GM12873 (cell line): ENCODE results near the gene PIAS2.

Experiments
- TF ChIP-seq, protein P1 (sequence below): IDR thresholded peaks from 2 replicates; pipeline ENCODE4 v1.5.1; 2012; ENCODE audit warnings: low read depth, mild to moderate bottlenecking, moderate library complexity, low read length, control low read depth; ENCODE audit not compliant: insufficient read depth; ENCODE audit errors: missing control alignments

The PIAS2 gene

DNA sequence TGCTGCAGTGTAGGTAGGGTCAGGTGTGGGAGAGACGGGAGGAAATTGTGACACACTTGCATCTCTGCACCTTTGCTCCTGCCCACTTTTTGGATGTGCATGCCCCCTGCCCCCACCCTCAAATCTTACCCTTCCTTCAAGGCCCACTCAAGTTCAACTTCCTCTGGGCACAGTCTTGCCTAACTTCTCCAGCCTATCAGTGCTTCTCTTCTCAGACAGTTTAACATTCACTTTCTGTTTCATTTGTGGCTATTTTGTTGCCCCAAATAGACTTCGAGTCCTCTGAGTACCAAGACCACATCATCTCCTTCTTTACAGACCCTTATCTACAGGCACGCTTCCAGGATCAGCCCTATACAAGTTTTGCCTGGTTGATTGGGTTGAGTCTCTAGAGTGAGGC is 163.1 kb downstream of the PIAS2 start:
- TF ChIP-seq, protein P1, sequence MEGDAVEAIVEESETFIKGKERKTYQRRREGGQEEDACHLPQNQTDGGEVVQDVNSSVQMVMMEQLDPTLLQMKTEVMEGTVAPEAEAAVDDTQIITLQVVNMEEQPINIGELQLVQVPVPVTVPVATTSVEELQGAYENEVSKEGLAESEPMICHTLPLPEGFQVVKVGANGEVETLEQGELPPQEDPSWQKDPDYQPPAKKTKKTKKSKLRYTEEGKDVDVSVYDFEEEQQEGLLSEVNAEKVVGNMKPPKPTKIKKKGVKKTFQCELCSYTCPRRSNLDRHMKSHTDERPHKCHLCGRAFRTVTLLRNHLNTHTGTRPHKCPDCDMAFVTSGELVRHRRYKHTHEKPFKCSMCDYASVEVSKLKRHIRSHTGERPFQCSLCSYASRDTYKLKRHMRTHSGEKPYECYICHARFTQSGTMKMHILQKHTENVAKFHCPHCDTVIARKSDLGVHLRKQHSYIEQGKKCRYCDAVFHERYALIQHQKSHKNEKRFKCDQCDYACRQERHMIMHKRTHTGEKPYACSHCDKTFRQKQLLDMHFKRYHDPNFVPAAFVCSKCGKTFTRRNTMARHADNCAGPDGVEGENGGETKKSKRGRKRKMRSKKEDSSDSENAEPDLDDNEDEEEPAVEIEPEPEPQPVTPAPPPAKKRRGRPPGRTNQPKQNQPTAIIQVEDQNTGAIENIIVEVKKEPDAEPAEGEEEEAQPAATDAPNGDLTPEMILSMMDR, result no peak
